Activated CD8-positive, alpha-beta T cell treated with anti-CD3 and anti-CD28 coated beads, Interleukin-2, amount 10 ng/mL, durations not matched to agents 7 days and 5 days (primary cell): Measurements from ENCODE around the gene PAWR. TPM values are rescaled to one million over a fixed set of nuclear protein-coding genes. Genes with fewer than 3 reads are reported as not detected.

ENCODE experiments used
- ATAC-seq: fragments of 150-1000 bp; cut with Tn5 transposase; one replicate; pipeline ENCODE4 v1.10.0; 2021; ENCODE audit warnings: moderate library complexity
- CTCF ChIA-PET: fragments of 350-600 bp; sonication (Branson Sonifier 250); formaldehyde crosslinking; loops from one replicate; lab custom pipeline; 2021; ENCODE audit warnings: antibody characterized with exemption; lab: Charles Lee
- POLR2A ChIA-PET: fragments of 350-600 bp; sonication (Branson Sonifier 250); formaldehyde crosslinking; loops from one replicate; lab custom pipeline; 2021; ENCODE audit warnings: antibody characterized with exemption; lab: Charles Lee
- DNase-seq: peaks from one replicate; pipeline ENCODE4 v3.0.0-alpha.2; 2020
- H3K27ac Mint-ChIP-seq: one replicate; pipeline ENCODE4 v1.8.0; 2021; ENCODE audit warnings: mild to moderate bottlenecking, mixed read lengths
- H3K27me3 Mint-ChIP-seq: one replicate; pipeline ENCODE4 v1.8.0; 2021; ENCODE audit warnings: low read depth, mixed read lengths
- H3K36me3 Mint-ChIP-seq: one replicate; pipeline ENCODE4 v1.8.0; 2021; ENCODE audit warnings: low read depth, mixed read lengths
- H3K4me1 Mint-ChIP-seq: one replicate; pipeline ENCODE4 v1.8.0; 2021; ENCODE audit warnings: low read depth, mixed read lengths
- H3K4me3 Mint-ChIP-seq: one replicate; pipeline ENCODE4 v1.8.0; 2021; ENCODE audit warnings: mild to moderate bottlenecking, mixed read lengths
- H3K9me3 Mint-ChIP-seq: one replicate; pipeline ENCODE4 v1.8.0; 2022; ENCODE audit warnings: mixed read lengths; ENCODE audit not compliant: insufficient read depth
- total RNA-seq, 2 experiments: library from RNA; stranded (reverse); gene quantifications; one replicate each; pipeline ENCODE4 v1.2.3, GENCODE V29; 2021

Gene PAWR
- total RNA-seq, 2 experiments from 2014 or later: 6.2 to 6.5 TPM

- Mint-ChIP-seq H3K9me3 (no peaks in the 10 kb centered on the region), H3K36me3 (no peaks in the 10 kb centered on the region), H3K27ac (no peak overlapping the region), H3K4me1 (no peaks in the 10 kb centered on the region), H3K4me3 (no peak overlapping the region), H3K27me3 (peaks cover 14% of the 10 kb centered on the region)
- no peak for ATAC-seq
- CTCF ChIA-PET: no interaction called here
- POLR2A ChIA-PET: no interaction called here
- no peak for DNase-seq
These were observed 8.2 kb downstream of the PAWR start for GRCh38 chr12:79682593-79682992.

- CTCF ChIA-PET: no interaction called here
- DNase-seq: no peak
- ATAC-seq: no peak
- POLR2A ChIA-PET: no interaction called here
- Mint-ChIP-seq H3K27me3 (peaks cover 13% of the 10 kb centered on the region), H3K4me3 (no peak overlapping the region), H3K36me3 (no peaks in the 10 kb centered on the region), H3K4me1 (no peaks in the 10 kb centered on the region), H3K27ac (no peak overlapping the region), H3K9me3 (no peaks in the 10 kb centered on the region)
These were observed 9.7 kb downstream of the PAWR start for GRCh38 chr12:79681008-79681590.

- peaks cover 5% of the 10 kb centered on the region for H3K27me3 Mint-ChIP-seq
- H3K27ac Mint-ChIP-seq: no peak overlapping the region
- H3K4me3 Mint-ChIP-seq: no peak overlapping the region
- ATAC-seq (no peak), DNase-seq (no peak)
- ChIA-PET CTCF (no interaction called here), POLR2A (no interaction called here)
- H3K9me3 Mint-ChIP-seq: no peaks in the 10 kb centered on the region
- H3K36me3 Mint-ChIP-seq: no peaks in the 10 kb centered on the region
- no peaks in the 10 kb centered on the region for H3K4me1 Mint-ChIP-seq
These were observed 10.7 kb downstream of the PAWR start for GRCh38 chr12:79680051-79680450.

GRCh38 chr12:79678306-79678705 lies 12.5 kb downstream of the PAWR start:
- ChIA-PET POLR2A (no interaction called here), CTCF (no interaction called here)
- H3K36me3 Mint-ChIP-seq: no peaks in the 10 kb centered on the region
- no peak overlapping the region for H3K27ac Mint-ChIP-seq
- peaks cover 5% of the 10 kb centered on the region for H3K27me3 Mint-ChIP-seq
- no peaks in the 10 kb centered on the region for H3K4me1 Mint-ChIP-seq
- DNase-seq: no peak
- no peak overlapping the region for H3K4me3 Mint-ChIP-seq
- no peaks in the 10 kb centered on the region for H3K9me3 Mint-ChIP-seq
- no peak for ATAC-seq

- ChIA-PET CTCF (no interaction called here), POLR2A (no interaction called here)
- Mint-ChIP-seq H3K36me3 (no peaks in the 10 kb centered on the region), H3K4me1 (no peaks in the 10 kb centered on the region), H3K27ac (no peak overlapping the region), H3K4me3 (no peak overlapping the region), H3K27me3 (peaks cover 5% of the 10 kb centered on the region), H3K9me3 (no peaks in the 10 kb centered on the region)
- DNase-seq: no peak
- no peak for ATAC-seq
These were observed 13.1 kb downstream of the PAWR start for GRCh38 chr12:79677672-79678071.

GRCh38 chr12:79676579-79676978 lies 14.2 kb downstream of the PAWR start:
- ATAC-seq (no peak), DNase-seq (no peak)
- Mint-ChIP-seq H3K36me3 (no peaks in the 10 kb centered on the region), H3K4me3 (no peak overlapping the region), H3K9me3 (no peaks in the 10 kb centered on the region), H3K27me3 (peaks cover 3% of the 10 kb centered on the region), H3K4me1 (no peaks in the 10 kb centered on the region), H3K27ac (no peak overlapping the region)
- POLR2A ChIA-PET: no interaction called here
- CTCF ChIA-PET: no interaction called here

- H3K27ac Mint-ChIP-seq: no peak overlapping the region
- no peak overlapping the region for H3K4me3 Mint-ChIP-seq
- H3K9me3 Mint-ChIP-seq: no peaks in the 10 kb centered on the region
- ATAC-seq (no peak), DNase-seq (no peak)
- H3K4me1 Mint-ChIP-seq: no peaks in the 10 kb centered on the region
- ChIA-PET CTCF (no interaction called here), POLR2A (no interaction called here)
- no peaks in the 10 kb centered on the region for H3K36me3 Mint-ChIP-seq
- H3K27me3 Mint-ChIP-seq: peaks cover 3% of the 10 kb centered on the region
These were observed 16.1 kb downstream of the PAWR start for GRCh38 chr12:79674629-79675028.

- no peaks in the 10 kb centered on the region for H3K9me3 Mint-ChIP-seq
- DNase-seq (no peak), ATAC-seq (no peak)
- H3K27ac Mint-ChIP-seq: no peak overlapping the region
- CTCF ChIA-PET: no interaction called here
- H3K36me3 Mint-ChIP-seq: no peaks in the 10 kb centered on the region
- H3K4me1 Mint-ChIP-seq: no peaks in the 10 kb centered on the region
- POLR2A ChIA-PET: no interaction called here
- H3K27me3 Mint-ChIP-seq: peaks cover 2% of the 10 kb centered on the region
- no peak overlapping the region for H3K4me3 Mint-ChIP-seq
These were observed 17.4 kb downstream of the PAWR start for GRCh38 chr12:79673354-79673753.

- H3K27me3 Mint-ChIP-seq: no peaks in the 10 kb centered on the region
- no peaks in the 10 kb centered on the region for H3K4me1 Mint-ChIP-seq
- CTCF ChIA-PET: no interaction called here
- DNase-seq (no peak), ATAC-seq (no peak)
- H3K9me3 Mint-ChIP-seq: no peaks in the 10 kb centered on the region
- H3K36me3 Mint-ChIP-seq: no peaks in the 10 kb centered on the region
- H3K27ac Mint-ChIP-seq: no peak overlapping the region
- H3K4me3 Mint-ChIP-seq: no peak overlapping the region
- POLR2A ChIA-PET: no interaction called here
These were observed 22.7 kb downstream of the PAWR start for GRCh38 chr12:79668113-79668512.

- ChIA-PET POLR2A (no interaction called here), CTCF (interaction anchor here (1.1 kb wide), 1 partner anchor 73 kb away, joined by 3 read pairs; no protein-coding TSS in a partner anchor)
- H3K4me1 Mint-ChIP-seq: no peaks in the 10 kb centered on the region
- no peak for ATAC-seq
- H3K27ac Mint-ChIP-seq: no peak overlapping the region
- H3K27me3 Mint-ChIP-seq: no peaks in the 10 kb centered on the region
- DNase-seq: no peak
- H3K9me3 Mint-ChIP-seq: no peaks in the 10 kb centered on the region
- H3K4me3 Mint-ChIP-seq: no peak overlapping the region
- no peaks in the 10 kb centered on the region for H3K36me3 Mint-ChIP-seq
These were observed 25.4 kb downstream of the PAWR start for GRCh38 chr12:79665212-79665887.

- ATAC-seq: no peak
- Mint-ChIP-seq H3K4me3 (no peak overlapping the region), H3K36me3 (no peaks in the 10 kb centered on the region), H3K27me3 (no peaks in the 10 kb centered on the region), H3K4me1 (no peaks in the 10 kb centered on the region), H3K9me3 (no peaks in the 10 kb centered on the region), H3K27ac (no peak overlapping the region)
- CTCF ChIA-PET: no interaction called here
- POLR2A ChIA-PET: no interaction called here
- no peak for DNase-seq
These were observed 26.2 kb downstream of the PAWR start for GRCh38 chr12:79664518-79664917.

- ChIA-PET POLR2A (no interaction called here), CTCF (no interaction called here)
- Mint-ChIP-seq H3K9me3 (no peaks in the 10 kb centered on the region), H3K4me1 (no peaks in the 10 kb centered on the region), H3K27ac (no peak overlapping the region), H3K4me3 (no peak overlapping the region), H3K36me3 (no peaks in the 10 kb centered on the region), H3K27me3 (no peaks in the 10 kb centered on the region)
- DNase-seq (no peak), ATAC-seq (no peak)
These were observed 28.5 kb downstream of the PAWR start for GRCh38 chr12:79662046-79662811.
